ENCODE data around the gene PAM.

PAM gene

DNA sequence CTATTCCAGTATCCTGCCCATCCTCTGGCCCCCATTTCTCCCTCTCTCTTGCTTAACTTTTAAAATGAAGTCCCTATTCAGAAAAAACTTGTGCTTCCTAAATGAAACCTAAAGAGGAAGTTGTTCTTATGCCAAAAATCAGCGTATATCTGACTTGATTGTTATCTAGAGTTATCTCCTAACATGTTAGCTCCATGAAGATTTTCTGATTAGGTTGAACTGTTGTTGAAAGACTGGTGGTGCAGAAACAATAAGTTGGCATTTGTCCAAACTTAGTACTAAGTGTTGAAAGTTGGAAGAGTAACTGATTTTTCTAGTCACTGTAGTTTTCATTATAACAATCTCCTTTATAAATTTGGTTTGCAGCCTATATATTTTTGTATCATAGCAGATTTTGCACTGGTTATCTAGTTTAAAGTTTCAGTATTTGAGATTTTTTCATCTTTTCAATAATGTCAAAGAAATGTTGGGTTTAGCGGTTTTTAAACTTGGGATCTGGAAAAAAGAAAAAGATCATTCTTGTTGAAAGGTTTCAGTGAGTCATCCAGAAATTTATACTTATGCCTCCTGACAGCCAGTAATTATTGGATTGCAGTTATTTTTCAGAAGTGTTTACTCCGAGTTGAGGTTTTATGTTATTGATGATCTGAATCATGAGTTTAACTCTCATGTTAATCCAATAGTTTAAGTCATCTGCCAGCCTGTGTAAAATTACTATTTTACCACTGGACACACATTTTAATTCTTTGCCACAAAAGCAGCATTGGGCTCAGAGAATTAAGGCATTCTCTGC, 60.6 kb downstream of the PAM start:
- FAIRE-seq = no peak

DNA sequence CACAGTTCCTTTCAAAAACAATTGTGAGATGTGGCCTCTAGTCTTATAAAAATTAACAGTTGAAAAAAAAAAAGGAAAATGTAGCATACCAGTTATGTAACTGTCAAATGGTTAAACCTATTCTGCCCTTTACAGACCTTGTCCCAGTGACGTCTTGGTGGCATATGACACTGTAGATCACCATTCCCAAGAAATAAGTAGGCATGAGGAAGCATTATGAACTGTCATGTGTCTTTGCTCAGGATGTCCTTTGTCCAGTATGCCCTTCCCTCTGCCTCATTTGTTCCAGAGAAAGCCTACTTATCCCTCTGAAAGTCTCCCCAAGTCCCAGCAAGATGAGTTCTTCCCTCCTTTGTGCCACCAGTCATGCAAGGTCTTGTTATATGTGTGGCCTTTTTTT, 63.2 kb downstream of the PAM start:
- no peak for FAIRE-seq

DNA sequence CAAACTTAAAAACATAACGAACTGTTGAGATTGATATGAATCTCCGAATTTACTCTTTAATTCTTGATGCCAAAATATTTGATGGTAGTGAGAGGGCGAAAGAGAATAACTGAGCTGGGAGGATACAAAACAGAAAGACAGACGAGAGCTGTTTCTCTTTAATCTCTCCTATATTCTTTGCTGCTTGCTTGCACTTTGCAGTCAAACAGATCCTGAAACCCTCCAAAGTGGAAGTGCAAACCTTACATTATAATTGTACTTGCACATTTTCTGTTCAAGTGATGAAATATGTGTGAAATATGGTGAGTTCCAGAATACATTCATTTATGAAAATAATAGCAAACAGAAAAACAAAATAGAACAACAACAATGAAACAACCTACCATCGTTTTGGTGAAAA, 63.8 kb downstream of the PAM start:
- no peak for FAIRE-seq

DNA sequence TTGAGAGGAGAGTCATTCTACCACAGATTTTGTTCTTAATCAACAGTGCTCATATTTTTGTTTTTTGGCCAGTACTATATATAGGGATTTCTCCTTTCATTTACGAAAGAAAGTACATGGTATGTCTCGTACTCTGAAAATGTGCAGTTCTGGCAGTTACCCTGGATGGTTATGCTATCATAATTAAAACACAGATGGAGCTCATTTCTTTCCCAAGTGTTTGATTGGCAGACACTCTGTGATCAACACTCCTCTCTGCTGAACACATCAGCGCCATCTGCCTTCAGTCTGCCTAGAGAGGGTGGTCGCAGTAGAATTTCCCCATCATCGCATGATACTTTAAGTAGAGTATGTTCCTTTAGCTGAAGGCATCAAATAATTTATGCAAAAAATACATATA, 64.5 kb downstream of the PAM start:
- FAIRE-seq = no peak

DNA sequence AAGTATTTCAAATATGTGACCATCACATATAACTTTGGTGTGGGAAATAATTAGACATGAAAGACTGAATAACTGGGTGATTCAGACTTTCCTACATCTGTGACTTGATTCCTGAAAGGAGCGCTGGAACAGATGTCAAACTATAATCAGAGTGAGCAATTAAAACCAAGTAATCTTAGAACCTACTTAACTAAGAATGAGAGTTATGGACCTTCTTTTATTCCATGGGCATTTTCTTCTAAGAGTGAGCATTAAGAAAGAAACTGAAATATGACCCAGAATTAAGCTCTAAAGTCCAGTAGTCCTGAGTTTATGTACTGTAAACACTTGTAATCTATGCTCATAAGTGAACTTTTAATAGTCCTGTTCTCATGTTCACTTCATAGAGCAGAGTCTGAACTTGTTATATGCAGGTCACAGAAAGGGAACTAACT, 68.4 kb downstream of the PAM start:
- no peak for FAIRE-seq

DNA sequence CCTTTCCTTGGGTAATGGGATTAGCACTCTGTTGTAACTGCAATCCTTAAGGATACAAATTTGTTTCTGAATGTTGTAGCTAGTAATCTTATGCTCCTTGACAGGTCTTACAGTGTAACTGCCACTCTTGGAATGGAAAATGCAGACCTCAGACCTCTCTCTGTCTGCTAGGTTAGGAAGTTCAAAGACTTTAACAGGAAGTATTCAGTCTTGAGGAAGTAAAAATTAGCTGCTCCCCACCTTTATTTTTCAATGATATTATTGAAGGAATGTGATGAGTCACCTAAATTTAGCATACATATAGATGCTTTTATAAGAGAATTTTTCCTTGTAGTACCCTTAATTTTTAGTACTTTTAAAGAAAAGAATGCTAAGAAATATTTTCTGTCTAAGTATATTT, 71.5 kb downstream of the PAM start:
- FAIRE-seq = no peak

DNA sequence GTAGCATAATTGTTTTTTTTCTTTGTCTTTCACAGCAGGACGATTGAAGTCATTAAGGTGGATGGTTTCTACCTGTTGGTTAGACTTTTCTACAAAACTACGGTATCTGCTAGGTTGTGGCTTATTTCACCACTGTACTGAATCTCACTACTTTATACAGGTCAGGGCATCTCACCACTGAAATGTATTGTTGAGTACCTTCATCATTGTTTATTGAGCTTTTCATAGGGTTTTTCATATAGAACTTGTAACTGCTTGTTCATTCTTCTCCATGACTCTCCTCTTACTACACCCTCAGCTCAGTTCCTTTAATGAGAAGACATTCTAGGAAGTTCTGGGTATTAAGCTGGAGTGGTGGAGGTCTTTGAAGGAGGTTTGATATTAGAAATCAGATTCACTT, 75.1 kb downstream of the PAM start:
- no peak for FAIRE-seq

DNA sequence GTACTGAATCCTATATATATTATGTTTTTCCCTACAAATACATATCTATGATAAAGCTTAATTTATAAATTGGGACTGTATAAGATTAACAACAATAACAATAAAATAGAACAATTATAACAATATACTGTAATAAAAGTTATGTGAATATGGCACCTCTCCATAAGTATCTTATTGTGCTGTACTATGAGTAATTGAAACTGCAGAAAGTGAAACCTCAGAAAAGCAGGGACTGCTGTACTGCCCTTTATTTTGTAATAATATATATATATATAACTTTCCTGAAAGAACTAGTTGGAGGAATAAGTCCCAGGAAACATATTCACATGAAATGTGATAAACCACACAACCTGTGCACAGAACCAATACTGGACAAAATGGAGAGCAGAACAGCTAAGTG, 77.3 kb downstream of the PAM start:
- no peak for FAIRE-seq

DNA sequence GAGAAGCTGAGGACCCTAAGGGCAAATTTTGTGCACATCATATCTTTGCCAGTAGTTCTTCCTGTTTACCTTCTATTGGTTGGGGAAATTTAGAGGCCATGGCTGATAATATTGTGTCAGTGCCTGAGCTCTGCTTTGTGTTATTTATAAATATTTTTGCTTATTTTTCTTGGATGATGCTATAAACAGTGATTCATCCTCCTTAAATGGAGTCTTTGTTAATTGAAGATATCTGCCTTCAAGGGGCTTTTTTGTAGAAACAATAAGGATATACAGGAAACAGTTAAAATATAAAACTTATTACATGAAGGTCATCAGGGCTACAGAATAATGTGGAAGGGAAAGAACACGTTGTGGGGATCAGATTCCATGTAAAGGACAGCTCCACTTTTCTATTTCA, 78.0 kb downstream of the PAM start:
- FAIRE-seq = no peak

DNA sequence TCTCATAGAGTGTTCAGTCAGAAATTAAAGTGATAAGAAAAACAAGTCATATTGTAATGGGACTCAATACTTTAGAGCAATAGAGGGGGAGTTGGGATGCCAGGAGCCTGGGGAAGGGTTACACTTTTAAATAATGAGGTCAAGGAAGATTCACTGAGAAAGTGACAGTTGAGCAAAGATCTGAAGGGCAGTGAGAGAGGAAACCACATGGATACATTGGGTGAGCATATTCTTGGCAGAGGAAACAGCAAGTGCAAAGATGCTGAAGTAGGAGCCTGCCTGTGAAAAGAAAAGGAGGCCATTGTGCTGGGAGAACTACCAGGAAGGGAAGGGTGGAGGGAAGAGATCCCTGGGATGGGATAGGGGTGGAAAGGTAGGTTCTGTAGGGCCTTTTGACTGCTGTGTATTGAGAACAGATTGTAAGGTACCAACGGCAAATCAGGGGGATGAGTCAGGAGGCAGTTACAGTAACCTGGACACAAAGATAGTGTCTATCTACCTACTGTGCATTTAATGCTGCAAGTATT, 79.4 kb downstream of the PAM start:
- FAIRE-seq = no peak

DNA sequence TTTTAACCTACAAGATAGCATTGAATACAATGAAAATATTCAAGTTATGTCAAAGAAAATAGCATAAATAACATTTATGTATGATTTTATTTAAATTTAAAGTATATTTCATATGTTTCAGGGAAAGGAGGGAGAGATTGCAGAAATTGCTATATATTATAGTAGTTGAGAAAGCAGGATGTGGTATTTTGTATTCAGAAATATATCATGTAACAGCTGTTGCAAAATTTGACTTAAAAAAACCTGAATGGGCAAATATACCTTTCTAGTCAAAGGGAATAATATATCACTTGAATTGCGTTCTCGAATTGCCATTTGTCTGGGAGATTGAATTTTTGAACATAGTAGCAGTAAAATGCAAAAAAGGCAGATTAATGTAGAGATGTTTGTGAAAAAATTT, 80.6 kb downstream of the PAM start:
- FAIRE-seq = no peak

DNA sequence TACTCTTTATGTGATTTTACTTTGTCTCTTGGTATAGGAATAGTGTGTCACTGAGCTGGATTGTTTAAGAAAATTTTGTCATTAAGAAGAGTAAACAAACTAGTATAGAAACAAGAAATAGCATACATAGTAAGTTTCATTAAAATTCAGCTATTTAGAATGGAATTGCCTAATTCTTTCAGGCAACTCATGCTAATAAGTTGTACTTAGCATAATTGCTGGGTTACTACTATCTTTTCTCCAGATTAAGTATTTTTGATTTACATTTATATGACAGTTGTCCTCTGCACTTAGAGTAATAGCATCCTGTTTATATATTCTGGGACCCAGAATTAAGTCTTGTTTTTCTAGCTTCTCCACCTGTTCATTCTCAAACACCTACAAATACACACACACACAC, 85.9 kb downstream of the PAM start:
- no peak for FAIRE-seq

DNA sequence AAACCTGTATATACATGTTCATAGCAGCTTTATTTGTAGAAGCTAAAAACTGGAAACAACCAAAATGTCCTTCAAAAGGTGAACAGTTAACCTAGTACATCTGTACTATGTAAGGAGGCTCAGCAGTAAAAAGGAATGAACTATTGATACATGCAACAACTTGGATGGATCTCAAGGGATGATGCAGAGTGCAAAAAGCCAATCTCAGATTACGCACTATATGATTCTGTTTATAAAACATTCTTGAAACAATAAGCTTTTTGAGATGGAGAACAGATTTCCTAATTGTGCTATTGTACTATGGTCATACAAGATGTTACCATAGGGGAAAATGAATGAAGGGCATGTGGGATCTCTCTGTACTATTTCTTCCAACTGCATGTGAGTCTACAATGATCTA, 88.9 kb downstream of the PAM start:
- FAIRE-seq = no peak

DNA sequence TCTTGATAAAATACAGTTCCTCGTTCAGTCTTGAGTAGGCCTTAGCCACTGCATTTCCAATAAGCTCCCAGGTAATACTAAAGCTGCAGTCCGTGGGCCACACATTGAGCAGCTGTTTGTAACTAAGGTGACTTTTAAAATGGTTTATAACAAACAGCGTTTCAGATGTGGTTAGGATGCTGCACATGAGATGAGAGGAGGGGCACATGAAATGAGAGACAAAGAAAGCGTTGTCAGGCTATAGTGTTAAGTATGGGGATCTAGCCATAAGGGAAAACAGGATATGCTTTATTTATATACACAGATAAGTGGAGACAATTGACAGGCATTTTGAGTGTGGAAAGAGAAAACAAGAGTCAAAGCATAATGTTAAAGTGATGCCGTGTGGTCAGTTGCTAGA, 89.9 kb downstream of the PAM start:
- FAIRE-seq = no peak

DNA sequence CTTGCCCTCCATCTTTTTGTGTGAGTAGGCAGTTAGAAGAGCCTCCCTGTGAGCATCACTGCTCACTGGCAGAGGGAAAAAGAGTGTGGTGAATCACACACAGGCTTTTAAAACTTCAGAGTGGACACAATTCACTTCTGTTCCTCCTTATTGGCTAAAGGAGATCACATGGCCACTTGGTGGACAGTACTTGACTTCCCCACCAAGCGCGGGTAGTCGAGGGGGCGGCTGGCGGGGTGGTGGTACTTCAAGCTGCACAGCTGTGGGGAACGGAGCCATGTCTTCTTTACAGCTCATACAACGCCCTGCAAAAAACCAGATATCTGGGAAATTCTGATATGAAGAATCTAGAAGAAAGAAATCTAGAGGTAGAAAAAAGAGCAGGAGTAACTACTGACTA, 95.4 kb downstream of the PAM start:
- no peak for FAIRE-seq

DNA sequence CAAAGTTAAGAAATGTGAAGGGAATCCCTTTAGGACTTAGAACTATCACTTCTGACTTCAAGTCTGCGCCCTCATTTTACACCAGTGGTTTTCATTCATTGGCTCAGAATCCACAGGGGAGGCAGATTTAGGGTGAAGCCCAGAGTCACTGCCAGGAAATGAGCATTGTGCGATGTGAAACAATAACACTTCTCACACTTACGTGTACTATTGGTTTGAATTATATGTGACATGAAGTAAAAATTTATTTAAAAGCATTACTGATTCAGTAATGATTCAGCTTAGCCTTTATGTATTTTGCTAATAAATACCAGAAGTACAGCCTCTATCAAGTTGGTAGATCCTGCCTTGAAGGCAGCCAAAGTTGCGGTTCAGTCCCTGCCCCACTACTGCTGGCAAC, 98.6 kb downstream of the PAM start:
- no peak for FAIRE-seq

DNA sequence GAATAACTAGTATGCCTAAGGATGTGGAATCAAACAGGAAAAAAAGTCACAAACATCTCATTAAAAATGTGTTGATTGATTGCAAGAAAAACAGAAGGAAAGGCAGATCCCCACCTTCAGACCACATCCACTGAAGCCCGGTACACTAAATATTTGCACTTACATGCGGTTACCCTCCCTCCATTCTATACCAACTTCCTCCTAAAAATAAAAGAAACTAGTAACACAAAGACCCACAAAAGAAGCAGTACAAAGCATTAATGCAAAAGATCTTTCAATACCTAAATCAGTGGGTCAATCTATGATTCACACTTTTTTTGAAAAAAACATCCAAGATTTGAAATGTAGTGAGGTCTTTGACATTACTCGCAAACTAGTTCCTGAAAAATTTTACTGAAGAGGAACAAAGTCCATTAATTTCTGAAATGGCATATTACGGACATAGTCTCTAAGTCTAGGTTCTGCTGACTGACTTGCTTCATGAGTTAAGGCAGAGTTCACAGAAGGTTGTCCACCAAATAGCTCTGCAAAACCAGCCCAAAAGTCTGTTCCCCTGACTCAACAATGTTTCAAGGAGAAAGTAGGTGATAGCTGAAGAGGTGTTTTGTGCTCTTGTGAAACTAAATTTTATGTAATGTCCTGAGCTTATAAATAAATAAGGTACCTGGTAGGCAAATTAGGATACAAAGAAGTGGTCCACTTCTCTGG, 100.7 kb downstream of the PAM start:
- no peak for FAIRE-seq

DNA sequence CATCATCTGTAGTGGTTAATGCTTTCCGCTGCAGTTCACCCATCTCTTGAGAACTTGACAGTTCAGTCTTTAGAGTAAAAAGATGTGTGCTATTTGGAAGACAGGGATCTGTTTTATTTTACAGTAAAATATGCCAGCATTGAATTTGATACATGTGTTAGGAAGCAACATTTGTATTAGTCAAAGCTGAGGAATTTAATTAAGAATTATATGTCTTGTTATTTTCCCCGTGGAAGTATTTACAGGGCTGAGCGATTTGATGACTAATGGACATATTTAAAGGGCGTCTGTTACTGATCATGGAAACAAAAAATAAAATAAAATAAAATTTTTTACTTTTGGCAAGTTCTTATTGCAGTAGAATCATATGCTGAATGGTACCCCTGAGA, 101.3 kb downstream of the PAM start:
- FAIRE-seq = no peak

DNA sequence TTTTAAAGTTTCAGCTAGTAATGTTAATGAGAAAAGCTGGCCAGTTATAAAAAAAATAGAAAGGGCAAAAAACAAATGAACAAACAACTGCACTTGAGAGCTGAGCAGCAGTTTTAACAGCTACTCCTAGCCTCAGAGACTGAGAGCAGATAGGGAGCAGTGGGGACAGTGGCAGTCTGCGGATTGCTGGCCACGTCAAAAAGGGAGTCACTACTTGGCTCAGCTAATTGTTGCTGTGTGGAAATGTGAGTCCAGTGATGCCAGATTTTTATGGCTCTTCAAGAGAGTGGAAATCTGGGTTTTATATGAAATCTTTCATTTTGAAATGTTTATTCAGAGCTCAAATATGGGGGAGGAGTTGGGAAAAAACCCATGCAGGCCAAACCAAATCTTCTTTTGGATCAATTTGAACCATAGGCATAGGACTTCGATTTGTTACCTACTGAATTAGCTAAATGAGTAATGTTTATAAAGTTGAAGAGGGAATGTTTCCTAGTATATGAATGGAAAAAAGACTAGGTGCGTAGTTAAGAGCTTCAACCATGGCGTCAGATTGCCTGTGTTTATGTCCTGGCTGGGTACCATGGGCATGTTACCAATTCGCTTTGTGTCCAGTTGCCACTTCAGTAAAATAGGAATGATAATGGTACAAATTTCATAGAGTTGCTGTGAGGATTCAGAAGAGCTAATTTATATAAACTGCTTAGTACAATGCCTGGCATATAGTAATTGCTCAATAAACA, 102.1 kb downstream of the PAM start:
- no peak for FAIRE-seq

DNA sequence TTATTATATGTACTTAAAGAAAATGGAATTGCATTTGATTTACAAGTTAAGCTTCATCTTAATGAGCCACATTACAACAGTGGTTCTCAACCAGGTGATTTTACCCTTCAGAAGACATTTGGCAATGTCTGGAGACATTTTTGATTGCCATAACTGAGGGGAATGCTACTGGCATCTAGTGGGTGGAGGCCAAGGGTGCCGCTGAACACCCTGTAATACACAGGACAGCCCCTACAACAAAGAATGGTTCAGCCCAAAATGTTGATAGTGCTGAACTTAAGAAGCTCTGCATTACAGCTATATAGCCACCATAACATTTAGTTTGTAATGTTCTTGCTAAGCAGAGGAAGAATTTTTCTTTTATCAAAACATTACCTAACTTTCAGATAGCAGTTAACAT, 103.1 kb downstream of the PAM start:
- FAIRE-seq = no peak

DNA sequence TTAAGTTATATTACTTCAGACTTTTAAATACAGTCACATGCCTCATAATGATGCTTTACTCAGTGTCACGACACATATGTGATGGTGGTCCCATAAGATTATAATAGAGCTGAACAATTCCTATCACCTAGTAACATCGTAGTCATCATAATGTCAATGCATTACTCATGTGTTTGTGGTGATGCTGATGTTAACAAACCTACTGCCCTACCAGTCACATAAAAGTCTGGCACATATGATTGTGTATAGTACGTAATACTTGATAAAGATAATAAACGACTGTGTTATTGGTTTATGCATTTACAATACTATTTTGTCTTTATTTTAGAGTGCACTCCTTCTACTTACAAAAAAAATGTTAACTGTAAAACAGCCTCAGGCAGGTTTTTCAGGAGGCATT, 103.7 kb downstream of the PAM start:
- FAIRE-seq = no peak

DNA sequence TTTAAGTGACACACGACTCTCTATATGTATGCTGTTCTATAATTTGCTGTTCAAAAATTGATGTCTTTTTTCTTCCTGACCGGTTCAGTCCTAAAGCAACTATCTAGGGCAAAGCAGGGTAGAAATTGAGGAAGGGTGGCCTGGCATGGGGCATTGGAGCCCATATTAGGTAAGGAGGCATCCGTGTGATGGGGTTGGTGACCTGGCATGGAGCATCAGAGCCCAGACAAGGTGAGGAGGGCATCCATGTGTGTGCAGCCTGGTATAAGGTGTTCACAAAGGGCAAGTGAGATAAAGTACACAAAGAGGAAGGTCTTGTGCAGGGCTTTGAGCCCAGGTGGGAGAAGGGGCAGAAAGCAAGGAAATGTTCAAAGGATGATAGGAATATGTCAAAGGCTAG, 104.9 kb downstream of the PAM start:
- FAIRE-seq = no peak

DNA sequence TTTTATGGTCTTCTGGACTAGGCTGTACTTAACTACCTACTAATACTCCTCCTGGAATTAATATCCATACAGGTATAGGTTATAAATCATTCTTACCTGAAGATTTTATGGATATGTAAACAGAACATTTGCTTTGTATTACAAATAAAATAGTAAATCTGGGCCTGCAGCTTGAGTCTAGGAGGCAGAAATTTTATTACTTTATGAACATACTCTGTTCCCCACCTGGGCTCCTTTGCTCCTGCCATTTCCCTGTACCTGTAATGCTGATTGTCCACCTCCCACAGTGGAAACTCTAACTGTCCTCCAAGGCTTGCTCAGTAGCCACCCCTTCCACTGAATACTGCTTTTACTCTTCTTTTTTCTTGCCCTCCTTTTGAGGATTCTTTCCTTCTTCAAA, 108.0 kb downstream of the PAM start:
- no peak for FAIRE-seq
